Sigmoid colon (tissue), 3 donors: ENCODE results near the gene HHIPL1.

ENCODE experiments used
- POLR2A ChIP-seq, 2 donors: fragments of 450-650 bp; IDR thresholded peaks; one replicate each; pipeline ENCODE4 v1.6.1; 2016; ENCODE audit warnings: antibody characterized with exemption in 2 of 2, mild to moderate bottlenecking in 2 of 2, moderate library complexity in 2 of 2
- TF ChIP-seq, protein P1 (sequence below), 4 experiments: fragments of 450-650 bp in 3 of 4; fragments of 200-600 bp in 1 of 4; IDR thresholded peaks; one replicate each; pipeline ENCODE4 v1.5.1; 2016 to 2019; ENCODE audit warnings: antibody characterized with exemption in 4 of 4, mild to moderate bottlenecking in 3 of 4, moderate library complexity in 2 of 4

GRCh38 chr14:99615497-99616157 is 29.3 kb upstream of the HHIPL1 start:
- TF ChIP-seq, protein P1, sequence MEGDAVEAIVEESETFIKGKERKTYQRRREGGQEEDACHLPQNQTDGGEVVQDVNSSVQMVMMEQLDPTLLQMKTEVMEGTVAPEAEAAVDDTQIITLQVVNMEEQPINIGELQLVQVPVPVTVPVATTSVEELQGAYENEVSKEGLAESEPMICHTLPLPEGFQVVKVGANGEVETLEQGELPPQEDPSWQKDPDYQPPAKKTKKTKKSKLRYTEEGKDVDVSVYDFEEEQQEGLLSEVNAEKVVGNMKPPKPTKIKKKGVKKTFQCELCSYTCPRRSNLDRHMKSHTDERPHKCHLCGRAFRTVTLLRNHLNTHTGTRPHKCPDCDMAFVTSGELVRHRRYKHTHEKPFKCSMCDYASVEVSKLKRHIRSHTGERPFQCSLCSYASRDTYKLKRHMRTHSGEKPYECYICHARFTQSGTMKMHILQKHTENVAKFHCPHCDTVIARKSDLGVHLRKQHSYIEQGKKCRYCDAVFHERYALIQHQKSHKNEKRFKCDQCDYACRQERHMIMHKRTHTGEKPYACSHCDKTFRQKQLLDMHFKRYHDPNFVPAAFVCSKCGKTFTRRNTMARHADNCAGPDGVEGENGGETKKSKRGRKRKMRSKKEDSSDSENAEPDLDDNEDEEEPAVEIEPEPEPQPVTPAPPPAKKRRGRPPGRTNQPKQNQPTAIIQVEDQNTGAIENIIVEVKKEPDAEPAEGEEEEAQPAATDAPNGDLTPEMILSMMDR (IDR thresholded peaks at IDR 0.05) = no peak
- no peak for TF ChIP-seq POLR2A (IDR thresholded peaks at IDR 0.05)
